ENCODE data around the gene TMEM132A.

The TMEM132A gene

GRCh38 chr11:60950024-60950423 is 25.8 kb downstream of the TMEM132A start:
- H3K4me3 ChIP-seq (ENCODE audit: low read depth, low read length): no peak overlapping the region

GRCh38 chr11:60950933-60951605 is 26.8 kb downstream of the TMEM132A start:
- Histone ChIP-seq H3K9ac (ENCODE audit: low read length) (no peak overlapping the region), H3K27me3 (ENCODE audit: control insufficient read depth, insufficient read depth, low read length) (peaks cover 41% of the 10 kb centered on the region), H3K9me3 (ENCODE audit: control insufficient read depth, insufficient read depth, low read depth, low read length) (no peaks in the 10 kb centered on the region), H3K4me3 (ENCODE audit: low read depth, low read length) (peak overlapping the region; percentile 70), H3K4me1 (ENCODE audit: control insufficient read depth, insufficient read depth, low read length) (peaks cover 22% of the 10 kb centered on the region), H3K27ac (ENCODE audit: low read depth, low read length) (no peak overlapping the region), H3K36me3 (ENCODE audit: control insufficient read depth, insufficient read depth, low read length) (no peaks in the 10 kb centered on the region)

More at GRCh38 chr11:60950024-60950423, 25.8 kb downstream of the TMEM132A start:
- Histone ChIP-seq H3K4me1 (ENCODE audit: control insufficient read depth, insufficient read depth, low read length) (peaks cover 22% of the 10 kb centered on the region), H3K27ac (ENCODE audit: low read depth, low read length) (no peak overlapping the region), H3K9me3 (ENCODE audit: control insufficient read depth, insufficient read depth, low read depth, low read length) (no peaks in the 10 kb centered on the region), H3K9ac (ENCODE audit: low read length) (no peak overlapping the region), H3K36me3 (ENCODE audit: control insufficient read depth, insufficient read depth, low read length) (no peaks in the 10 kb centered on the region), H3K27me3 (ENCODE audit: control insufficient read depth, insufficient read depth, low read length) (peaks cover 45% of the 10 kb centered on the region)

GRCh38 chr11:60951606-60951903 is 27.3 kb downstream of the TMEM132A start:
- peaks cover 41% of the 10 kb centered on the region for H3K27me3 ChIP-seq (ENCODE audit: control insufficient read depth, insufficient read depth, low read length)
- H3K9ac ChIP-seq (ENCODE audit: low read length): peak overlapping the region; percentile 45
- no peaks in the 10 kb centered on the region for H3K36me3 ChIP-seq (ENCODE audit: control insufficient read depth, insufficient read depth, low read length)
- no peaks in the 10 kb centered on the region for H3K9me3 ChIP-seq (ENCODE audit: control insufficient read depth, insufficient read depth, low read depth, low read length)
- peaks cover 22% of the 10 kb centered on the region for H3K4me1 ChIP-seq (ENCODE audit: control insufficient read depth, insufficient read depth, low read length)
- no peak overlapping the region for H3K27ac ChIP-seq (ENCODE audit: low read depth, low read length)
- H3K4me3 ChIP-seq (ENCODE audit: low read depth, low read length): peak overlapping the region; percentile 70

- Histone ChIP-seq H3K9ac (ENCODE audit: low read length) (peak within 1 kb of the TSS; percentile 45), H3K9me3 (ENCODE audit: control insufficient read depth, insufficient read depth, low read depth, low read length) (no peaks in the 10 kb centered on the region), H3K4me1 (ENCODE audit: control insufficient read depth, insufficient read depth, low read length) (peaks cover 22% of the 10 kb centered on the region), H3K4me3 (ENCODE audit: low read depth, low read length) (peak within 1 kb of the TSS; percentile 70), H3K27me3 (ENCODE audit: control insufficient read depth, insufficient read depth, low read length) (peaks cover 41% of the 10 kb centered on the region), H3K36me3 (ENCODE audit: control insufficient read depth, insufficient read depth, low read length) (no peaks in the 10 kb centered on the region), H3K27ac (ENCODE audit: low read depth, low read length) (no peak within 1 kb of the TSS)
Observed at GRCh38 chr11:60951904-60952741, 27.9 kb downstream of the TMEM132A start, which contains the start of gene SLC15A3. Gene SLC15A3 (minus strand): TSS chr11:60952176. CDS start chr11:60951551, 625 bp downstream.

- H3K27me3 ChIP-seq (ENCODE audit: control insufficient read depth, insufficient read depth, low read length): peaks cover 41% of the 10 kb centered on the region
- H3K27ac ChIP-seq (ENCODE audit: low read depth, low read length): no peak overlapping the region
- H3K36me3 ChIP-seq (ENCODE audit: control insufficient read depth, insufficient read depth, low read length): no peaks in the 10 kb centered on the region
- peaks cover 18% of the 10 kb centered on the region for H3K4me1 ChIP-seq (ENCODE audit: control insufficient read depth, insufficient read depth, low read length)
- no peak overlapping the region for H3K9ac ChIP-seq (ENCODE audit: low read length)
- H3K9me3 ChIP-seq (ENCODE audit: control insufficient read depth, insufficient read depth, low read depth, low read length): no peaks in the 10 kb centered on the region
- peak overlapping the region; percentile 70; the same call in 1 of the 2 replicates for H3K4me3 ChIP-seq (ENCODE audit: low read depth, low read length)
Observed at GRCh38 chr11:60952742-60953170, 28.5 kb downstream of the TMEM132A start.

- no peak overlapping the region for H3K9ac ChIP-seq (ENCODE audit: low read length)
- no peak overlapping the region for H3K4me3 ChIP-seq (ENCODE audit: low read depth, low read length)
- H3K27ac ChIP-seq (ENCODE audit: low read depth, low read length): no peak overlapping the region
- H3K4me1 ChIP-seq (ENCODE audit: control insufficient read depth, insufficient read depth, low read length): peaks cover 14% of the 10 kb centered on the region; the same call in 1 of the 2 replicates
- peaks cover 41% of the 10 kb centered on the region for H3K27me3 ChIP-seq (ENCODE audit: control insufficient read depth, insufficient read depth, low read length)
- no peaks in the 10 kb centered on the region for H3K9me3 ChIP-seq (ENCODE audit: control insufficient read depth, insufficient read depth, low read depth, low read length)
- H3K36me3 ChIP-seq (ENCODE audit: control insufficient read depth, insufficient read depth, low read length): no peaks in the 10 kb centered on the region
Observed at GRCh38 chr11:60953781-60954180, 29.5 kb downstream of the TMEM132A start.

- H3K27me3 ChIP-seq (ENCODE audit: control insufficient read depth, insufficient read depth, low read length): peaks cover 41% of the 10 kb centered on the region
- no peaks in the 10 kb centered on the region for H3K9me3 ChIP-seq (ENCODE audit: control insufficient read depth, insufficient read depth, low read depth, low read length)
- H3K4me3 ChIP-seq (ENCODE audit: low read depth, low read length): no peak overlapping the region
- H3K4me1 ChIP-seq (ENCODE audit: control insufficient read depth, insufficient read depth, low read length): peaks cover 14% of the 10 kb centered on the region; the same call in 1 of the 2 replicates
- H3K9ac ChIP-seq (ENCODE audit: low read length): no peak overlapping the region
- no peak overlapping the region for H3K27ac ChIP-seq (ENCODE audit: low read depth, low read length)
- H3K36me3 ChIP-seq (ENCODE audit: control insufficient read depth, insufficient read depth, low read length): no peaks in the 10 kb centered on the region
Observed at GRCh38 chr11:60954421-60954820, 30.2 kb downstream of the TMEM132A start.

- no peaks in the 10 kb centered on the region for H3K36me3 ChIP-seq (ENCODE audit: control insufficient read depth, insufficient read depth, low read length)
- no peaks in the 10 kb centered on the region for H3K9me3 ChIP-seq (ENCODE audit: control insufficient read depth, insufficient read depth, low read depth, low read length)
- H3K27me3 ChIP-seq (ENCODE audit: control insufficient read depth, insufficient read depth, low read length): peaks cover 32% of the 10 kb centered on the region
- H3K27ac ChIP-seq (ENCODE audit: low read depth, low read length): no peak overlapping the region
- H3K9ac ChIP-seq (ENCODE audit: low read length): no peak overlapping the region
- H3K4me1 ChIP-seq (ENCODE audit: control insufficient read depth, insufficient read depth, low read length): peaks cover 12% of the 10 kb centered on the region; the same call in 1 of the 2 replicates
- no peak overlapping the region for H3K4me3 ChIP-seq (ENCODE audit: low read depth, low read length)
Observed at GRCh38 chr11:60955571-60955970, 31.3 kb downstream of the TMEM132A start.

- Histone ChIP-seq H3K4me3 (ENCODE audit: low read depth, low read length) (no peak overlapping the region), H3K27me3 (ENCODE audit: control insufficient read depth, insufficient read depth, low read length) (peaks cover 16% of the 10 kb centered on the region), H3K4me1 (ENCODE audit: control insufficient read depth, insufficient read depth, low read length) (peaks cover 7% of the 10 kb centered on the region; the same call in 1 of the 2 replicates), H3K9ac (ENCODE audit: low read length) (no peak overlapping the region), H3K9me3 (ENCODE audit: control insufficient read depth, insufficient read depth, low read depth, low read length) (no peaks in the 10 kb centered on the region), H3K27ac (ENCODE audit: low read depth, low read length) (no peak overlapping the region), H3K36me3 (ENCODE audit: control insufficient read depth, insufficient read depth, low read length) (no peaks in the 10 kb centered on the region)
Observed at GRCh38 chr11:60957188-60957587, 32.9 kb downstream of the TMEM132A start.

- Histone ChIP-seq H3K9me3 (ENCODE audit: control insufficient read depth, insufficient read depth, low read depth, low read length) (no peaks in the 10 kb centered on the region), H3K27me3 (ENCODE audit: control insufficient read depth, insufficient read depth, low read length) (peaks cover 3% of the 10 kb centered on the region; the same call in 1 of the 2 replicates), H3K36me3 (ENCODE audit: control insufficient read depth, insufficient read depth, low read length) (no peaks in the 10 kb centered on the region), H3K4me3 (ENCODE audit: low read depth, low read length) (no peak overlapping the region), H3K27ac (ENCODE audit: low read depth, low read length) (no peak overlapping the region), H3K9ac (ENCODE audit: low read length) (no peak overlapping the region), H3K4me1 (ENCODE audit: control insufficient read depth, insufficient read depth, low read length) (no peaks in the 10 kb centered on the region)
Observed at GRCh38 chr11:60959431-60959830, 35.2 kb downstream of the TMEM132A start.

- Histone ChIP-seq H3K36me3 (ENCODE audit: control insufficient read depth, insufficient read depth, low read length) (no peaks in the 10 kb centered on the region), H3K9me3 (ENCODE audit: control insufficient read depth, insufficient read depth, low read depth, low read length) (no peaks in the 10 kb centered on the region), H3K4me3 (ENCODE audit: low read depth, low read length) (no peak overlapping the region), H3K9ac (ENCODE audit: low read length) (no peak overlapping the region), H3K27ac (ENCODE audit: low read depth, low read length) (no peak overlapping the region), H3K4me1 (ENCODE audit: control insufficient read depth, insufficient read depth, low read length) (no peaks in the 10 kb centered on the region), H3K27me3 (ENCODE audit: control insufficient read depth, insufficient read depth, low read length) (peaks cover 3% of the 10 kb centered on the region; the same call in 1 of the 2 replicates)
Observed at GRCh38 chr11:60960405-60960804, 36.1 kb downstream of the TMEM132A start.

Measured in HUES6 (cell line).